KMS-11 (cell line): Measurements from ENCODE around the gene NFATC1.

Experiments
- H2AFZ ChIP-seq: fragments of 200-600 bp; sonication (generic); 2 replicates; pipeline ENCODE4 v1.6.1; 2016; ENCODE audit warnings: antibody characterized with exemption, mixed run types, low read depth
- H3K27ac ChIP-seq: fragments of 200-600 bp; sonication (generic); 2 replicates; pipeline ENCODE4 v1.6.1; 2016; ENCODE audit warnings: mild to moderate bottlenecking, mixed run types
- H3K27me3 ChIP-seq: fragments of 200-600 bp; sonication (generic); 2 replicates; pipeline ENCODE4 v1.6.1; 2017; ENCODE audit warnings: mild to moderate bottlenecking, low read depth, mixed run types, moderate library complexity; ENCODE audit not compliant: insufficient read depth
- H3K36me3 ChIP-seq: fragments of 200-600 bp; sonication (generic); 2 replicates; pipeline ENCODE4 v1.6.1; 2017; ENCODE audit warnings: mild to moderate bottlenecking, mixed run types; ENCODE audit not compliant: insufficient read depth
- H3K4me1 ChIP-seq: fragments of 200-600 bp; sonication (generic); 2 replicates; pipeline ENCODE4 v1.6.1; 2016; ENCODE audit warnings: mild to moderate bottlenecking, low read depth, mixed run types; ENCODE audit not compliant: poor library complexity, severe bottlenecking
- H3K4me2 ChIP-seq: fragments of 200-600 bp; sonication (generic); 2 replicates; pipeline ENCODE4 v1.7.0; 2016; ENCODE audit warnings: mild to moderate bottlenecking, mixed run types
- H3K4me3 ChIP-seq: fragments of 200-600 bp; sonication (generic); IDR thresholded peaks from 2 replicates; pipeline ENCODE4 v1.6.1; 2017; ENCODE audit warnings: low read depth, low read length, mixed read lengths; ENCODE audit not compliant: insufficient read depth
- H3K79me2 ChIP-seq: fragments of 200-600 bp; sonication (generic); 2 replicates; pipeline ENCODE4 v1.6.1; 2016; ENCODE audit warnings: low read depth, mixed run types; ENCODE audit not compliant: insufficient read depth
- H3K9ac ChIP-seq: fragments of 200-600 bp; sonication (generic); 2 replicates; pipeline ENCODE4 v1.6.1; 2016; ENCODE audit warnings: mild to moderate bottlenecking, mixed run types
- H4K20me1 ChIP-seq: fragments of 200-600 bp; sonication (generic); 2 replicates; pipeline ENCODE4 v1.6.1; 2016; ENCODE audit warnings: mild to moderate bottlenecking, mixed run types; ENCODE audit not compliant: insufficient read depth
- CTCF ChIP-seq: fragments of 200-600 bp; sonication (generic); conservative IDR thresholded peaks from 2 replicates; pipeline ENCODE4 v1.6.1; 2017; ENCODE audit warnings: low read depth, mild to moderate bottlenecking, antibody characterized with exemption, low read length, moderate library complexity, mixed read lengths

The NFATC1 gene

GRCh38 chr18:79410171-79410641 is 14.5 kb downstream of the NFATC1 start:
- Histone ChIP-seq H4K20me1 (no peaks in the 10 kb centered on the region), H3K9ac (no peak overlapping the region), H2AFZ (no peak overlapping the region), H3K27me3 (no peaks in the 10 kb centered on the region), H3K79me2 (no peaks in the 10 kb centered on the region), H3K36me3 (no peaks in the 10 kb centered on the region), H3K27ac (no peak overlapping the region), H3K4me1 (no peaks in the 10 kb centered on the region), H3K4me2 (no peak overlapping the region), H3K4me3 (no peak overlapping the region)
- no peak for TF ChIP-seq CTCF

GRCh38 chr18:79410731-79411613 is 15.2 kb downstream of the NFATC1 start:
- H3K4me2 ChIP-seq, result no peak overlapping the region
- H3K9ac ChIP-seq, result no peak overlapping the region
- H3K79me2 ChIP-seq, result no peaks in the 10 kb centered on the region
- no peak for TF ChIP-seq CTCF
- no peaks in the 10 kb centered on the region for H3K4me1 ChIP-seq
- H3K4me3 ChIP-seq, result no peak overlapping the region
- no peaks in the 10 kb centered on the region for H4K20me1 ChIP-seq
- no peak overlapping the region for H3K27ac ChIP-seq
- no peak overlapping the region for H2AFZ ChIP-seq
- H3K27me3 ChIP-seq, result no peaks in the 10 kb centered on the region
- H3K36me3 ChIP-seq, result no peaks in the 10 kb centered on the region

- Histone ChIP-seq H3K79me2 (no peaks in the 10 kb centered on the region), H4K20me1 (no peaks in the 10 kb centered on the region), H3K36me3 (no peaks in the 10 kb centered on the region), H3K27ac (no peak overlapping the region), H3K9ac (no peak overlapping the region), H3K4me1 (no peaks in the 10 kb centered on the region), H3K4me3 (no peak overlapping the region), H3K27me3 (no peaks in the 10 kb centered on the region), H3K4me2 (no peak overlapping the region), H2AFZ (no peak overlapping the region)
- no peak for TF ChIP-seq CTCF
Measured at GRCh38 chr18:79411614-79412526, 16.1 kb downstream of the NFATC1 start.

GRCh38 chr18:79413025-79413424 is 17.3 kb downstream of the NFATC1 start:
- Histone ChIP-seq H3K79me2 (no peaks in the 10 kb centered on the region), H3K4me1 (no peaks in the 10 kb centered on the region), H3K4me2 (no peak overlapping the region), H3K9ac (no peak overlapping the region), H2AFZ (no peak overlapping the region), H4K20me1 (no peaks in the 10 kb centered on the region), H3K27ac (no peak overlapping the region), H3K36me3 (no peaks in the 10 kb centered on the region), H3K4me3 (no peak overlapping the region), H3K27me3 (no peaks in the 10 kb centered on the region)
- TF ChIP-seq CTCF, result no peak
